ENCODE data around the gene JAKMIP3.

The JAKMIP3 gene

GRCh38 chr10:132028706-132029105 lies 37.0 kb upstream of the JAKMIP3 start:
- no peak for DNase-seq
- Histone ChIP-seq H3K9me3 (ENCODE audit: control insufficient read depth, low read length) (no peaks in the 10 kb centered on the region), H3K4me3 (ENCODE audit: insufficient read depth, low read depth, low read length, poor library complexity, severe bottlenecking) (no peak overlapping the region), H3K4me1 (ENCODE audit: control insufficient read depth, insufficient read depth, low read length, poor library complexity, severe bottlenecking) (no peaks in the 10 kb centered on the region), H3K36me3 (ENCODE audit: control insufficient read depth, insufficient read depth, low read length) (no peaks in the 10 kb centered on the region), H3K27me3 (replicated peaks; ENCODE audit: control insufficient read depth, insufficient read depth, low read length, poor library complexity, severe bottlenecking) (peaks cover 7% of the 10 kb centered on the region), H3K27ac (ENCODE audit: insufficient read depth, low read length, poor library complexity, severe bottlenecking) (no peak overlapping the region)

DNA sequence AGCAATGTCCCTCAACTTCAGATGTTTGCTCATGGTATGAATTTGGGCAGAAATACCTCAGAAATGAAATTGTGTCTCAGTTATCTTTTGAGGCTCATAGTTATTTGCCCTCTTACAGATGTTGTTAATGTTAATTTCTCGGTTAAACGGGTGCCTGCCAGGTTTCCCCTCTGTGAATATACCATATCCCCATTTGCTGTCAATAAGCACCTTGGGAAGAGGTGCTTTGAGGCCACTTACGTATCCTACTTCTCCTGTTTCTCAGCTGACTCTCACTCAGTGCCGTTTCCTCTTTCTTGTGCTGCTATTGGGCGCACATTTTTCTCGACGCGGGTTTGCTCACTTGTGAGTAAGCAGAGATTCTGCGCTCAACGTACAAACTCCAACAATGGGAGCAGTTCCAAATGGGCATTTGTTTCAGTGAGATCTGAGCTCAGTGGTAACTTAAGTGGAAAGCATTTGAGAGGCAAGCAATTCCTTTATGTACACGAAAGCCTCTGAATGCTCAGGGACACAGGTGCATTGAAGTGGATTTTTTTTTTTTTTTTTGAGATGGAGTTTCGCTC lies 34.8 kb upstream of the JAKMIP3 start:
- peaks cover 13% of the 10 kb centered on the region for H3K27me3 ChIP-seq (replicated peaks; ENCODE audit: control insufficient read depth, insufficient read depth, low read length, poor library complexity, severe bottlenecking)
- H3K9me3 ChIP-seq (ENCODE audit: control insufficient read depth, low read length), result no peaks in the 10 kb centered on the region
- no peak for DNase-seq
- H3K4me1 ChIP-seq (ENCODE audit: control insufficient read depth, insufficient read depth, low read length, poor library complexity, severe bottlenecking), result peaks cover 1% of the 10 kb centered on the region
- no peak overlapping the region for H3K27ac ChIP-seq (ENCODE audit: insufficient read depth, low read length, poor library complexity, severe bottlenecking)
- H3K36me3 ChIP-seq (ENCODE audit: control insufficient read depth, insufficient read depth, low read length), result no peaks in the 10 kb centered on the region
- H3K4me3 ChIP-seq (ENCODE audit: insufficient read depth, low read depth, low read length, poor library complexity, severe bottlenecking), result no peak overlapping the region

DNA sequence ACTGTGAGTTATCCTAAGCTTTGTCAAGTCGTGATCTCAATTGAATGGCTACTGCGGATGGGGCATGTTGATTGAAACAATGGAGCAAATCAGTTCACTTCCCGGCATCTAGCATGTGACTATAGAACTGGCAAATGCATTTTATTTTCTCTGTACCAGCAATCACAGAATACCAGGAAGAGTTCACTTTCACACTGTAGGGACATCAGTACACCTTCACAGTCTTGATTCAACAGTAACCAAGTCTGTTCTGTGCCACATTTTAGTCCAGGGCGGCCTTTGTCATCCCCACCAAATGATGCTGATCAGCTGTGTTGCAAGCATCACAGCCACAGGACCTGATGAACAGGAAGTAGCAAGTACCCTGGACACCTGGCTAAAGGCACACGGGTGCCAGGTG lies 32.1 kb upstream of the JAKMIP3 start:
- Histone ChIP-seq H3K36me3 (ENCODE audit: control insufficient read depth, insufficient read depth, low read length) (no peaks in the 10 kb centered on the region), H3K4me3 (ENCODE audit: insufficient read depth, low read depth, low read length, poor library complexity, severe bottlenecking) (no peak overlapping the region), H3K27me3 (replicated peaks; ENCODE audit: control insufficient read depth, insufficient read depth, low read length, poor library complexity, severe bottlenecking) (peaks cover 13% of the 10 kb centered on the region), H3K4me1 (ENCODE audit: control insufficient read depth, insufficient read depth, low read length, poor library complexity, severe bottlenecking) (peaks cover 10% of the 10 kb centered on the region), H3K27ac (ENCODE audit: insufficient read depth, low read length, poor library complexity, severe bottlenecking) (no peak overlapping the region), H3K9me3 (ENCODE audit: control insufficient read depth, low read length) (no peaks in the 10 kb centered on the region)
- DNase-seq, result no peak

GRCh38 chr10:132035476-132035875 lies 30.3 kb upstream of the JAKMIP3 start:
- no peak for DNase-seq
- H3K9me3 ChIP-seq (ENCODE audit: control insufficient read depth, low read length), result no peaks in the 10 kb centered on the region
- peaks cover 13% of the 10 kb centered on the region for H3K27me3 ChIP-seq (replicated peaks; ENCODE audit: control insufficient read depth, insufficient read depth, low read length, poor library complexity, severe bottlenecking)
- H3K4me3 ChIP-seq (ENCODE audit: insufficient read depth, low read depth, low read length, poor library complexity, severe bottlenecking), result no peak overlapping the region
- no peaks in the 10 kb centered on the region for H3K36me3 ChIP-seq (ENCODE audit: control insufficient read depth, insufficient read depth, low read length)
- H3K4me1 ChIP-seq (ENCODE audit: control insufficient read depth, insufficient read depth, low read length, poor library complexity, severe bottlenecking), result peaks cover 10% of the 10 kb centered on the region
- no peak overlapping the region for H3K27ac ChIP-seq (ENCODE audit: insufficient read depth, low read length, poor library complexity, severe bottlenecking)

- Histone ChIP-seq H3K9me3 (ENCODE audit: control insufficient read depth, low read length) (no peaks in the 10 kb centered on the region), H3K36me3 (ENCODE audit: control insufficient read depth, insufficient read depth, low read length) (no peaks in the 10 kb centered on the region), H3K27ac (ENCODE audit: insufficient read depth, low read length, poor library complexity, severe bottlenecking) (no peak overlapping the region), H3K4me3 (ENCODE audit: insufficient read depth, low read depth, low read length, poor library complexity, severe bottlenecking) (no peak overlapping the region), H3K27me3 (replicated peaks; ENCODE audit: control insufficient read depth, insufficient read depth, low read length, poor library complexity, severe bottlenecking) (peaks cover 8% of the 10 kb centered on the region), H3K4me1 (ENCODE audit: control insufficient read depth, insufficient read depth, low read length, poor library complexity, severe bottlenecking) (peaks cover 10% of the 10 kb centered on the region)
- no peak for DNase-seq
Observed at GRCh38 chr10:132036153-132036886, 29.4 kb upstream of the JAKMIP3 start.

- Histone ChIP-seq H3K4me3 (ENCODE audit: insufficient read depth, low read depth, low read length, poor library complexity, severe bottlenecking) (no peak overlapping the region), H3K36me3 (ENCODE audit: control insufficient read depth, insufficient read depth, low read length) (no peaks in the 10 kb centered on the region), H3K9me3 (ENCODE audit: control insufficient read depth, low read length) (no peaks in the 10 kb centered on the region), H3K4me1 (ENCODE audit: control insufficient read depth, insufficient read depth, low read length, poor library complexity, severe bottlenecking) (peaks cover 10% of the 10 kb centered on the region), H3K27ac (ENCODE audit: insufficient read depth, low read length, poor library complexity, severe bottlenecking) (no peak overlapping the region), H3K27me3 (replicated peaks; ENCODE audit: control insufficient read depth, insufficient read depth, low read length, poor library complexity, severe bottlenecking) (peaks cover 6% of the 10 kb centered on the region)
- DNase-seq, result no peak
Observed at GRCh38 chr10:132036887-132037675, 28.7 kb upstream of the JAKMIP3 start.

- Histone ChIP-seq H3K27ac (ENCODE audit: insufficient read depth, low read length, poor library complexity, severe bottlenecking) (no peak overlapping the region), H3K4me1 (ENCODE audit: control insufficient read depth, insufficient read depth, low read length, poor library complexity, severe bottlenecking) (peaks cover 10% of the 10 kb centered on the region), H3K27me3 (replicated peaks; ENCODE audit: control insufficient read depth, insufficient read depth, low read length, poor library complexity, severe bottlenecking) (peaks cover 6% of the 10 kb centered on the region), H3K36me3 (ENCODE audit: control insufficient read depth, insufficient read depth, low read length) (no peaks in the 10 kb centered on the region), H3K9me3 (ENCODE audit: control insufficient read depth, low read length) (no peaks in the 10 kb centered on the region), H3K4me3 (ENCODE audit: insufficient read depth, low read depth, low read length, poor library complexity, severe bottlenecking) (no peak overlapping the region)
- DNase-seq, result no peak
Observed at GRCh38 chr10:132037676-132037975, 28.1 kb upstream of the JAKMIP3 start.

- no peak for DNase-seq
- Histone ChIP-seq H3K4me3 (ENCODE audit: insufficient read depth, low read depth, low read length, poor library complexity, severe bottlenecking) (no peak overlapping the region), H3K9me3 (ENCODE audit: control insufficient read depth, low read length) (no peaks in the 10 kb centered on the region), H3K27me3 (replicated peaks; ENCODE audit: control insufficient read depth, insufficient read depth, low read length, poor library complexity, severe bottlenecking) (peaks cover 12% of the 10 kb centered on the region), H3K4me1 (ENCODE audit: control insufficient read depth, insufficient read depth, low read length, poor library complexity, severe bottlenecking) (peaks cover 10% of the 10 kb centered on the region), H3K27ac (ENCODE audit: insufficient read depth, low read length, poor library complexity, severe bottlenecking) (no peak overlapping the region), H3K36me3 (ENCODE audit: control insufficient read depth, insufficient read depth, low read length) (no peaks in the 10 kb centered on the region)
Observed at GRCh38 chr10:132039371-132039770, 26.4 kb upstream of the JAKMIP3 start.

DNA sequence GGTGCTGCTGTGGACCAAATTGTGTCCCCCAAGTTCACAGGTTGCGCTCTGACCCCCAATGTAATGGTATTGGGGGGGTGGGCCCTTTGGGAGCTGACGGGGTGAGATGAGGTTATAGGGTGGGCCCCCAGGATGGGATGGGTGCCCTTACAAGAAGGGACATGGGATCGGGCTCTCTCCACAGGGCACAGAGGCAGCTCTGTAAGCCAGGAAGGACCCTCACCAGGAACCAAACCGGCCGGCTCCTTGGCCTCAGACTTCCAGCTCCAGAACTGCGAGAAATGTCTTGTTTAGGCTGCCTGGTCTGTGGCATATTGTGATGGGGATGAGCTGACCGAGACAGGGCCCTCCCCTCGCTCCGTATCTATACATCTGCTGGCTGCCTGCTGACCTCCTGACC lies 25.7 kb upstream of the JAKMIP3 start:
- Histone ChIP-seq H3K4me3 (ENCODE audit: insufficient read depth, low read depth, low read length, poor library complexity, severe bottlenecking) (no peak overlapping the region), H3K9me3 (ENCODE audit: control insufficient read depth, low read length) (no peaks in the 10 kb centered on the region), H3K36me3 (ENCODE audit: control insufficient read depth, insufficient read depth, low read length) (no peaks in the 10 kb centered on the region), H3K27me3 (replicated peaks; ENCODE audit: control insufficient read depth, insufficient read depth, low read length, poor library complexity, severe bottlenecking) (peaks cover 12% of the 10 kb centered on the region), H3K4me1 (ENCODE audit: control insufficient read depth, insufficient read depth, low read length, poor library complexity, severe bottlenecking) (peaks cover 10% of the 10 kb centered on the region), H3K27ac (ENCODE audit: insufficient read depth, low read length, poor library complexity, severe bottlenecking) (no peak overlapping the region)
- no peak for DNase-seq

- Histone ChIP-seq H3K27me3 (replicated peaks; ENCODE audit: control insufficient read depth, insufficient read depth, low read length, poor library complexity, severe bottlenecking) (peaks cover 6% of the 10 kb centered on the region), H3K9me3 (ENCODE audit: control insufficient read depth, low read length) (no peaks in the 10 kb centered on the region), H3K36me3 (ENCODE audit: control insufficient read depth, insufficient read depth, low read length) (no peaks in the 10 kb centered on the region), H3K27ac (ENCODE audit: insufficient read depth, low read length, poor library complexity, severe bottlenecking) (no peak overlapping the region), H3K4me1 (ENCODE audit: control insufficient read depth, insufficient read depth, low read length, poor library complexity, severe bottlenecking) (peaks cover 5% of the 10 kb centered on the region), H3K4me3 (ENCODE audit: insufficient read depth, low read depth, low read length, poor library complexity, severe bottlenecking) (no peak overlapping the region)
- DNase-seq, result no peak
Observed at GRCh38 chr10:132041340-132041739, 24.4 kb upstream of the JAKMIP3 start.
